GM21528 (cell line): ENCODE data around the gene CPED1.
"Not testable (repeated sequence)": the region's sequence is repeated elsewhere in the genome, so short reads cannot be mapped to it uniquely, and the experiment has no call there.

Experiments used
- ATAC-seq: cut with Tn5 transposase; IDR thresholded peaks from one replicate; pipeline ENCODE4 v1.9.1; 2021; ENCODE audit warnings: mild to moderate bottlenecking, moderate library complexity; ENCODE audit not compliant: unreplicated experiment, low FRiP score

The CPED1 gene

DNA sequence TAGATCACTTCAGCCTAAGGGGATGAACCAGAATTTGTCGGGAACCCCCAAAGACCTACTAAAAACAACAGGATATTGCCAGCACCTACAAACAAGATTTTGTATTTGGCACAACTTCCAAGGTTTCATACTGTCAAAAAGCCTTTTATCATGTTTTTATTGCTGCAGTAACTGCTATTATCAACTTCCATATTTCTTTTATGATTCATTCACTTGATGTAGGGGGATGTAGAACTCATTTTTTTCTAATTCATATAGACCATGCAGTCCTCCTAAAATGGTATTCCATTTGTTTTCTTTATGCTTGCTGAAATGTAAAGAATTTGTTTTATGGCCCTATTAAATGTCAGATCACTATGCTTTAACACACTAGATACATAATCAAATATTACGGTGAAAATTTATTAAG, 310.3 kb downstream of the CPED1 start:
- ATAC-seq = no peak

DNA sequence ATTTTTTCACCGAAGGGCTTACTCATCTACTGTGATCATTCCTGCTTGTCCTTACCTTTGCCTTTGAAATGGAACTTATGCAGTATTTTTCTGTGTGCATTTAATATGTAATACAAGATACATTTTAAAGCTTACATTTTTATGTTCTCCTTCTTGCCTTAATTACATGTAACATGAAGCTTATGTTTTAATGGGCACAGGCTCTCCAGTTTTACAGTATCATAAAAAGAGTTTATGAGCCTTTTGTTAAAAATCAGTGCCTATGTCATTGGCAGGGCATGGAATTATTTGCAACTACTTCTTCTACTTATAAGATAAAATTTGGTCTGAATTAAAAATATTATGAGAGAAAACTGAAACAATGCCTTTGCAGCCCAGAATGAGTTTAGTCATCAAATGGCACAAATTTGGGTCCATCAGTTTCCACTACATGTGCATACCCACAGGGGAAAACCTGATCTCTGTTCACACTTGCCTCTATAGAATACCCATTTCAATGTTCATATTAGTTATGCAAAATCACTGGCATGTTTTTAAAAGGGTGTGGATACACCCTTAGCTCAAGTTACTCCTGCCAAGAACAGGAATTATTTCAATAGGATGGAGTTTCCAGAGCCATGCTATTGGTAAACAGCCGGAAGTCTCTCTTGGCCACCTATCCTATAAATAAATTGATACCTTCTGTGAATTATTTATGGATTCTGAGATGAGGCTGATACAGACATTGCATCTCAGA, 312.3 kb downstream of the CPED1 start:
- no peak for ATAC-seq

DNA sequence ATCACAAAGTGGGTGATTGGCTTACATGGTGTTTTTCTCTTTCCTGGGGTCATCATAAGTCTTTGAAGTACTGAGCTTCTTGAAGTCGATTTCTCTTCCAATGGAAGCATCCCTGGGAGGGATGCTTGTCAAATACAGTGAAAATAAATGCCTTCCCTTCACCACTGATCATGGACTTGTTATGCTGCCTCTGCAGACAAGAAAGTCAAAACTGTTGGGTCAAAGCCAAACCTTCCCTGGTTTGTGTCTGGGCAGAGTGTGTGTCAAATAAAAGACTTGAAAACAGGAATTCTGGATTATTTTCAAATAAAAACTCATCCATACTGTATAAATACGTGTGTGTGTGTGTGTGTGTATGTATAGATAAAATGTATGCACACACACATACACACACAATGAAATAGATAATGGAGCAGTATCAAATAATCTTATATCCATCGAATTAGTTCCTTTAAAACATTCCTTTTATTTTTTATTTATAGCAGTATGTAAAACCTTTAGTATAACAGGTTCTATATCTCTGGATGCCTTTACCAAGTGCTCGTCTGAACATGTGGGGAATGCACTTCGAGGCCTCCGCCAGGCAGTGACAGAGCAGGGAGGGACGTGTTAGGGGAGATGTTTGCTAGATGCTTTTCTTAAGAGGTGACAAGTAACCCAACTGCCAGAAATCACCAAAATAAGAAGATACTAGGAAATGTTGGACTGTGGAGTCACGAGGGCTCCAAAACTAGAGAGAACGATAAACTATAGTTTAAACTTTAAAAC, 313.1 kb downstream of the CPED1 start:
- ATAC-seq = no peak

DNA sequence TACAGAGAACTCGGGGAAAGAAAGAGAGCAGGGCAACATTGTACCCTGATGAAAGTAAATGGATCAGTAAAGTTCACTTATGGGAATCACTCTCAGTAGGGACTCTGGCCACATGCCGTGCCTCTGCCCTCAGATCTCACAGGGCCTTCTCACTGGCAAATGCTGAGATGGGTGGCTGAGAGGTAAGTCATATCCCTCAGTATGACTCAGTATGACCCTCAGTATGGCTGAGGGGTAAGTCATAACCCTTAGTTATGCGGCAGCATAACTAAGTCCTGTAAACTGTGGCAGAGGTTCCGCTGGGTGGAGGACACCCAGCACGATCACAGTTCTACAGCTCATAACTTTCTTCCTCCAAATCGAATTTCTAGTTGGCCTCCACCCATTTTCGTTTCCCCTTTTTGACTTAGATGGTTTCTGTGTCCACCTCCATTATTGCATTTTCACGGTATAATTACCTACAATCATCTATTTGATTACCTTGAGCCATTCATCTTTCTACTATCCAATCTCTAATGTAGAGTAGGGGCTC, 313.8 kb downstream of the CPED1 start:
- peak; percentile 93 for ATAC-seq

DNA sequence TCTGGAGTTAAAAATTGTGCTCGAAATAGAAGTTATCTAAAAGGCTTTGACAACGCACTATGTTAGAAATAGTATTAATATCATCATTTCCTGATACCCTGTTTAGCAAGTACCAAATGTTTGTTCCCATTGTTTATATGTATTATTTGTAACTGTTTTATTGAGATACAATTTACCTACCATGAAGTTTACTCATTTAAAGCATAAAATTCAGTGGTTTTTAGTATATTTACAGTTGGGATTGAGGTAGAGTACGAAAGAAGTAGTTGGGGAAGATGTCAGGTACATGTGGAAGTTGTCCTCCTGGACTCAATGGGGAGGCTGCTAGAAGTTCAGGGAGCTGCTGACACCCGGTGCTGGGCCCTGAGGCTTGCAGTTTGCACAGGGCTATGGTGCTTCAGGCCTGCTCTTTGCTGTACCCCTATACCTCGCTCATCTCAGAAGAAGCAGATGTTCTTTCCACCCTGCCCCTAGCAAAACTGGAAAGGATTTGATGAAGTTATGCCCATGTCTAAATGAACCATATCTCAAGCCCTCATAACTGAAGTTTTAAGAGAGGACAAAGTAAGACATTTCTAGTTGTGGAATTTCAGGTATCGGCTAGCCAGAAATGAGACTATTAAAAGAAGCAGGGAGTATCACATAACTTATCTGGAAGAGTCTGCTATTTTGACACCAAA, 315.1 kb downstream of the CPED1 start:
- ATAC-seq = no peak

DNA sequence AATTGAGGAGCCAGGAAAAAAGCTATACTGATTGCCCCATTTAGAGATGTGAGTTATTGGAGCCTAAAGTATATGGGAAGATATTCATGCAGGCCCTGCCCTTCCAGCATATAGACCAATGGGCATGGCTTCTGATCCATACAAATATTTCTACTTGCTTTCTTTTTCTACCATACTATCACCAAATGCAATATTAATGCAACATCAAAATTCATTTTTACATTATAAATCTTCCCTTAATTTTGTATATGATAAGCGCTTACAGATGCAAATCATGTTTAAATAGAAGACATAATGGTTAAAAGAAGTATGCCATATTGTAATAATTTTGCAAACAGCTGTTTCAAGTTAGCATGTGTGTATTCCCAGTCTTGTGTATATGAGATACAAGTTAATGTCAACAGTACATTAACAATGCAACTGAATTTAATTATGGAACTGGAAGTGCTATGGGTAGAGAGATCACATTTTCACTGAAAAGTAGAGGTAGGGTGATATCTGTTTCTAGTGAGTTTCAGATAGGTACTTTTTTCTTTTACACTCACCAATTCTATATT, 315.7 kb downstream of the CPED1 start:
- ATAC-seq = no peak

DNA sequence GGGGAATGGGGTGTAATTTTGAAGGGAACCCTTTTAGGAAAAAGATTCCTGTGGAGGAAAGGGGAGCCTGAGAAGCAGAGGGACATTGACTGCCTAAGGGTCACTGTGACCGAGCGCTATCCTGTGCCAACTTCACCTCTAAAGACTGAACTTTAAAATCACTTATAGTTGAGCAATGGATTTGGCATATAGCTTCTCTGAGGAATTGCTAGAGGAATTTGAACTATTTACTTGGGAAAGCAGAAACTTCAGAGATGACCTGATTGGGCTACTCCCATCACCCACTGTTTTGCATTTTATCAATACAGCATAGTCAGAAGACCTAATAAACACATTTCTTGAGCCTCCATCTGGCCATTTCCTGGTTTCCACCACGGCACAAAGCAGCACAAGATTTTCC, 316.6 kb downstream of the CPED1 start:
- no peak for ATAC-seq

DNA sequence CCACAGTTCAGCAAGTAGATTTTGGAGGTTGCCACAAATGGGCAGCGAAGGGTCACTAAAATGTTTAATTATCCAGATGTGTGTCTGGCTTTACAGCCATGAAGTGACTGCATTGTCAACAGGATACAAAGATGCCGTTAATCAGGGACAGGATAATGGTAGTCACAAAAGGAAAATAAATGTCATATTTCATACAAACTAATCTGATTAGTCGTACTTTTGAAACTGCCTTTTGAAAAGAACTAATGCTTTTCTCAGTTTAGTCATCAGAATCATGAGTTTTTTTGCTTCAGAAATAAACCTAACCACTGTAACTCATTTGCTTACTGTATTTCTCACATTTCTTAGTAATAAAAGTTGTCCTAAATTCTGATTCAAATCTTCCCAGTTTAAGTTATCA, 318.1 kb downstream of the CPED1 start:
- ATAC-seq = no peak

DNA sequence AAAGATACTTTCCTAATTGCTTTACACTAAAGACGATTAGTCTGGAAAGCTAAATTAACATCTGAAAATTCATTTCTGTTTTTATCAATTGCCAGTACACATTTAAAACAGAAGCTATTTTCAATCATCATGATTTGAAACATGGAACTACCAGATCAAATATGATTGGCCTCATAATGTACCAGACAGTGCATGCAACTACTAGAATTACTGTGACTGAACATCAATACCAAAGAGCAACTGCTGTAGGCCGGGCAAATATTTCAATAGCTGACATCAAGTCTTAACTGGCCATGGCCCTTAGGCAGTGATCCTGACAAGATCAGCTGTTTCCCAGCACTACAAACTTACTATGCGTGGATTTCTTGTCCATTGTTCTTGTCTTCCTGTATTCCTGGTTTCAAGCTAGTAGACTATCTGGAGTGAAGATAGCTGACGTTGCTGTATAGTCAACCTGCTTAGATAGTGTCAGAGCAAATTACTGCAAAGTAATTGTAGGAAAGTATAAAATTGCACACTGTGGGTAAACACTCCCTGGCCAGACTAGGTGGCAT, 318.6 kb downstream of the CPED1 start:
- no peak for ATAC-seq

DNA sequence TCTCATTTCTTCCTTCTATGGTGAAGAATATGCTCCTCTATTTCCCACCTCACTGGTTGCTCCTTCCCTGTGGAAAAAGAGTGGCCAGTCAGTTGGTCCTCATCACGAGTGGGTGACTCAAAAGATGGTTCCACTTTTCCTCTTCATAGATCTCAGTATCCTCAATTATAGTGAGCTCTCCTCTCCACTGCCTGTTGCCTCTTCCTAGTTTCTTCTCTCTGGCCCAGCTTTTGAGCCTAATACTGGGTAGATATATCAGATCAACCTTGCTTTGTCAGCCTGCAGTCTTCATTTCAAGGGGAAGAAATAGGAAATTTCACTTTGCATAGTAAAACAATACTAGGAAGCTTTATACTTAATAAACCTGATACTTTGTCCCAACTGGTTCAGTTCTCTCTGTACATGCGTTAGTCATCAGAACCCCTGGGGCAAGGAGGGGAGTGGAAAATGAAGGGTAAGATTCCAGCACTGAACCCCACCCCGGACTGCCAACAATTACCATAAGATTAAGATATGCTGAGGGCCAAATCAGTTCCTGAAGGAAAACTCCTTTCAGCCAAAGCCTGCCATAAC, 324.8 kb downstream of the CPED1 start:
- ATAC-seq = peak; percentile 19

DNA sequence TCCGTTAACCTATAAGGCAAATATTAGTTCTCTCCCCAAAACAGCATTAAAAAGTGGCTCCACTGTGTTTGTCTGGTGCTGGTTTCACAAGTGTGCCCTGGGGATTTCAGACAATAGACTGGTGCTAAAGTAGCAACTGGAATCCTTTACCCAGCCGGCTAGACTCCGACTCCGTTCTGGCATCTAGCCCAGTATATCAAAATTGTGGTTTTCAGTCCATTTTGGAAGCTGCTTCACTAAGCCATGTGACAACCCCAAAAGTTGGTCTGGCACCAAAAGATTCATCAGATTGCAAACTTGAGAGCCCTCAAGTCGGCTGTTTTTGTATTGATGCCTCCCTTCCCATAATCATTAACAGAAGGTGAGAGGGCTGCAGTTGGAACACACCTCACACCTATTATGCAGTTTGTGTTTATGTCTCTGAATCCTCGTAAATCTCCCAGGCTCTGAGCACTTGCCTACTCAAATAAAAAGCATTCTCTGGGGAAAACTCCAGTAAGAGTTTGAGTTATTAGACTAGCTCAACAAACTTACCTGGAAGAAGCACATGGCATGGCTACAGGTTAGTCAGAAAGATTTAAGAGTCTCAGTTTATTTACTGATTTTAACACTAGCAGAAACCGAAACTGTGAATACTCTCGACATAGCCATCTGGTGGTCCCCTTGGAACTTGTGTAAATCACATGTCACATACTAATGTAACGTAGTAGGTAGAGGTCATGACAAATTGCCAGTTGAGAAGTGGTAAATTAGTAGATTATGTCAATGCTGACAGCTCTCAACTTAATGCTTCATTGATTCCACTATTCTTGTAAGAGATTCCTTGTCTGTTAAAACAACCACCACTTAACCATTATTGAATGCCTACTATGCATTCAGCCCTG, 325.5 kb downstream of the CPED1 start:
- peak; percentile 95 for ATAC-seq

DNA sequence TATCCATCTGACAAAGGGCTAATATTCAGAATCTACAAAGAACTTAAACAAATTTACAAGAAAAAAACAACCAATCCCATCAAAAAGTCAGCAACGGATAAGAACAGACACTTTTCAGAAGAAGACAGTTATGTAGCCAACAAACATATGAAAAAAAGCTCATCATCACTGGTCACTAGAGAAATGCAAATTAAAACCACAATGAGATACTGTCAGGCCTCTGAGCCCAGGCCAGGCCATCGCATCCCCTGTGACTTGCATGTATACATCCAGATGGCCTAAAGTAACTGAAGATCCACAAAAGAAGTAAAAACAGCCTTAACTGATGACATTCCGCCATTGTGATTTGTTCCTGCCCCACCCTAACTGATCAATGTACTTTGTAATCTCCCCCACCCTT, 326.7 kb downstream of the CPED1 start:
- not testable (repeated sequence) for ATAC-seq

DNA sequence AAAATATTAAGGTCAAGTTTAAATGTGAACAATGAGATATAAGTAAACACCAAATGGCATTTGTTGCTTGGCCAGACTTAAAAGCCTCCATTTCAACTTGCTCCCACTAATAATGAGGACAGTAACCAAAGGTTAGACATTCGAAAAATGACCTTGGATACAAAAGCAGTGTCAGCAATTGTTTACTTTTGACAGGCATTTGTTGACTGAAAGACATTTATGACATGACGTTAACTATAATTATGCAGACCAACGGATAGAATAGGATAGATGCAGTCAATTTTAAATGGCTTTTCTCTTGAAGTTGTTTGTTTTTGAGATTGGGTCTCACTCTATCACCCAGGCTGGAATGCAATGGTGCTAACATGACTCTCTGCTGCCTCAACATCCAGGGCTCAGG, 333.9 kb downstream of the CPED1 start:
- no peak for ATAC-seq

DNA sequence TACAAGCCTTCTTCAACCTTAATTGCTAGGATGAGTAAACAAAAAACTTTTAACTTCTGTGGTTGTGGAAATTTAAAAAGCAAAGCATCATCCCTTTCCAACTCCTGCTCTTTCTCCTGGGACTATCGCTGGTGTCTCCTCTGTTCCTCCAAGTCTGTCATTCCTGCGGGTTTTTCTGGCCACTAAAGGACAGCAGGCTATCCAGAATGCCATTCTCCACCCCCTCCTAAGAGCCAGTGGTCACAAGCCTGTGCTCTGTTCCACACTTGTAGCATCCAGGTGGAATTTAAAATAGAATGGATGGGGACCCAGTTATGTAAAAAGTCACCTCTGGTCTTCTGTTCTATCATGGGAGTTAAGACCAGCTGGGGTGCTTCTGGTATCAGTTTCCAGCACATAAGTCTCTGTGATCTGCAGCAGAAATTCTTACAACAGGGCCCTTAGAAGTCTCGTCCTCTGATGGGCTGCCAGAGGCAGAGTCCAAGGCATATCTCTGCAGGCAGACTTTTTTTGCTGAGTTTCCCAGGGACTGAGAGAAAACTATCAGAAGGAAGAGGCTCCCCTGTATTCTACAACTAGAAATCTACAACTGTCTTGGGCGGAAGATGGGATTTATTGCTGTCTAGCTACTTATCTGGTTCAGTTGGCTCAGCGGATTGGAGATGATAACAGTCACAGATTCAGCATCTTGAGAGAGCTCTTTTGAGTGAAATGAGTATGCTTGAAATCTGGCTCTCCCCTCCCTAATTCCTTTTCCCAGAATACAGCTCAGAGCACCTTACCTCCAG, 335.2 kb downstream of the CPED1 start:
- no peak for ATAC-seq

DNA sequence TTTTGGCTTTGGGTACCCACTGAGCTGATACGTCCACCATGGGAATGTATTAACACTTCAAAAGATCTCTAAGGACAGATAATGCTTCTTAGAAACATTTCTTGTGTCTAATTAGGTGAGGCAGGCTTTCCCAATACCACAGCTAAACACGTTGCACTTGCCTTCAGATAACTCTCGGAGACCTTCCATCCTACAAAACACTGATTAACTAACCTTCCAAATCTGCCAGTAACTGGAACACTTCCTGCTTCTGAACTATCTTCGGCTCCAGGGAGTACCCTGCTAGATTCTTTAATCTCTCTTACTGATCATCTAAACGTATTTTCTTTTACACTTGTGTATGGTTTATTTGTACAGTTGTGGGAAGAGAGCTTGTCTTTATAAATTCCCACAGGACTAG, 339.2 kb downstream of the CPED1 start:
- ATAC-seq = no peak

DNA sequence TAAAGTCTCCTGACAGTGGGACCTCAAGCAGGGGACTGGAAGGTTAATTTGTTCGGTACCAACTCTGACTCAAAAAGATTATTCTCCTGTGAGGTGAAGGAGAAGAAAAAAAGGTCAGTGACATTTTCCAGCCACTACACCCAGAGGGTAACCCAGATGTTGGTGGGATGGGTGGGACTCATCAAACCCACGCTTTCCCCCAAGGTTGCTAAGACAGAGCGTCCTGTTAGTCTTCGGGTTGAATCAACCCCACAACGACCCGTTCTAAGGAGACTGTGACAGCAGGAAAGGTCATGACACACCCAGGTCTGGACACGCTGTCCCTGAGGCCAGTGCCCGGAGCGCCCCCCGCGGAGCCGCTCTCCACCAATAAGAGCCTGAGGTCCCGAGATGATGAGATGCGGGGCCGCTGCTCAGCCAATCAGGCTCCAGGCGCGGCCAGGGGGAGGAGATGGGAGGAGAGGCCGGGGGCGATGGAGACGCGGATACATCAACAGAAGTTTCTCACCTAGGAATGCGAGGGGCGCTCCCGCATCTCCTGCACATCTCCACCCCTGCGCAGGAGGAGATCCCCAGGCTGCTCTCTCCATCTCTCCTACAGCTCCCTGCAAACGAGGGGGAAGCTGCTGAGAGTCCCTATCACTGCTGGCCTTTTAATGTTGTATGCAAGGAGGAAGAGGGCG, 340.1 kb downstream of the CPED1 start, which contains the start of gene WNT16:
WNT16 (plus strand) TSS at position 493 of the 683 bp plus-strand sequence. CDS start 293 bp downstream, outside the sequence.
- ATAC-seq = no peak

DNA sequence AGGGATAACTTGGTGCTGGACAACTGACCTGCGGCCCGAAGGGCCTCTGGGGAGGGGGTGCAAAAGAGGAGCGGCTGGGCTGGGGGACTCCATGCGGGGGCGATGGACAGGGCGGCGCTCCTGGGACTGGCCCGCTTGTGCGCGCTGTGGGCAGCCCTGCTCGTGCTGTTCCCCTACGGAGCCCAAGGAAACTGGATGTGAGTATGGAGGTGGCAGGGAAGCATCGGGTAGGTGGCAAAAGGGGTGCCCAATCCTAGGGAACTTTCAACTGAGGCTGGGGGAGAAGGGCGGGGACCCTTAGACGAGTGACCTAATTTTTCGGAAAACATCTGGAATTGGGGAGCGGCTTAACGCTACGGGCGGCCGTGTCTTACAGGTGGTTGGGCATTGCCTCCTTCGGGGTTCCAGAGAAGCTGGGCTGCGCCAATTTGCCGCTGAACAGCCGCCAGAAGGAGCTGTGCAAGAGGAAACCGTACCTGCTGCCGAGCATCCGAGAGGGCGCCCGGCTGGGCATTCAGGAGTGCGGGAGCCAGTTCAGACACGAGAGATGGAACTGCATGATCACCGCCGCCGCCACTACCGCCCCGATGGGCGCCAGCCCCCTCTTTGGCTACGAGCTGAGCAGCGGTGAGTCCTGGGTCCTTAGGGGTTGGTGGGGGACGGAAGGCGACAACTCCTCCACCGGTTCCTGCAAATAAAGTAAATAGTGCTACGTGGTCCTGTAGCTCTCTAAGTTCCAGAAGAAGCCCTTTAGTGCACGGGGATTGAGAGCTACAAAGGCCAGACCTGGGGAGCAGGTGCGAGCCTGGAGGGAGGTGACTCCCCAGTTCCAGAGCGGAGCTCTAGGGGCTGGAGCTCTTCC, 340.9 kb downstream of the CPED1 start:
- no peak for ATAC-seq
